SK-MEL-5 (cell line): ENCODE measurements around the gene TMED4. TPM values are rescaled to one million over a fixed set of nuclear protein-coding genes. Genes with fewer than 3 reads are reported as not detected.
"Not testable (repeated sequence)": the region's sequence is repeated elsewhere in the genome, so short reads cannot be mapped to it uniquely, and the experiment has no call there.

Experiments
- DNase-seq: peaks from one replicate; pipeline ENCODE4 v3.0.0-alpha.2; 2016; ENCODE audit warnings: low read depth, low spot score
- in situ Hi-C: cut with HindIII; loops from 2 replicates; pipeline ENCODE4 v1.10.0; 2016; ENCODE audit warnings: low sequenced_read_pairs, high pct_unique_total_duplicates, low pct_unique_long_range_greater_than_20kb
- total RNA-seq: library from RNA; depleted of rRNA; stranded (reverse); fragments of >200 nt; shearing (Covaris generic); gene quantifications from 2 replicates; pipeline ENCODE4 v1.2.3, GENCODE V29; 2014

The TMED4 gene
- total RNA-seq, 1 experiment from 2014 or later, result 177 TPM

GRCh38 chr7:44615149-44615611 is 33.1 kb upstream of the TMED4 start:
- DNase-seq, result no peak
- in situ Hi-C loops, result no loop called here

- DNase-seq, result no peak
- in situ Hi-C loops, result no loop called here
Measured at GRCh38 chr7:44609829-44610228, 27.8 kb upstream of the TMED4 start.

- DNase-seq, result no peak
- in situ Hi-C loops, result no loop called here
Measured at GRCh38 chr7:44608916-44609648, 27.1 kb upstream of the TMED4 start.

GRCh38 chr7:44607141-44608068 is 25.4 kb upstream of the TMED4 start:
- DNase-seq, result no peak
- in situ Hi-C loops, result no loop called here

GRCh38 chr7:44606341-44607140 is 24.5 kb upstream of the TMED4 start, which contains the start of gene OGDH:
OGDH (plus strand) TSS chr7:44606627; CDS start chr7:44624344, 17,717 bp downstream.
- peak; percentile 99 for DNase-seq
- in situ Hi-C loops, result no loop called here

DNA sequence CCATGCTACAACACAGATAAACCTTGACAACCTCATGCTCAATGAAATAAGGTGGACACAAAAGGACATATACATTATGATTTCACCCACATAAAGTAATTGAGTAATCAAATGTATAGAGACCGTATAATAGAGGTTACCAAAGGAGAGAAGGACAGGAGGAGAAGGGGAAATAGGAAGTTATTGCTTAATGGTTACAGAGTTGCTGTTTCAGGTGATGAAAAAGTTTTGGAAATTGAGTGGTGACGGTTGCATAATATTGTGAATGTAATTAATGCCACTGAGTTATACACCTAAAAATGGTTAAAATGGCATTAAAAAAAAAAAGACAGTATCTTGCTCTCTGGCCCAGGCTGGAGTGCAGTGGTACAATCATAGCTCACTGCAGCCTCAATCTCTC is 22.9 kb upstream of the TMED4 start:
- in situ Hi-C loops, result no loop called here
- DNase-seq, result no peak

- in situ Hi-C loops, result no loop called here
- no peak for DNase-seq
Measured at GRCh38 chr7:44603193-44603592, 21.2 kb upstream of the TMED4 start.

DNA sequence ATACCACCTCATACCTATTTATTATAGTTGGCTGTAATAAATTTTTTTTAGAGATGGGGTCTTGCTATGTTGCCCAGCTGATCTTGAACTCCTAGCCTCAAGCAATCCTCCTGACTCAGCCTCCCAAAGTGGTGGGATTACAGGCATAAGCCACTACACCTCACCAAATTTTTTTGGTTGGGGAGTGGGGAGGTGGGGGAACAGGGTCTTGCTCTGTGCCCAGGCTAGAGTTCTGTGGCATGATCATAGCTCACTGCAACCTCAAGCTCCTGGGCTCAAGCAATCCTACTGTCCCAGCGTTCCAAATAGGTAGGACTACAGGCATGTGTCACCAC is 20.5 kb upstream of the TMED4 start:
- no peak for DNase-seq
- in situ Hi-C loops, result no loop called here

DNA sequence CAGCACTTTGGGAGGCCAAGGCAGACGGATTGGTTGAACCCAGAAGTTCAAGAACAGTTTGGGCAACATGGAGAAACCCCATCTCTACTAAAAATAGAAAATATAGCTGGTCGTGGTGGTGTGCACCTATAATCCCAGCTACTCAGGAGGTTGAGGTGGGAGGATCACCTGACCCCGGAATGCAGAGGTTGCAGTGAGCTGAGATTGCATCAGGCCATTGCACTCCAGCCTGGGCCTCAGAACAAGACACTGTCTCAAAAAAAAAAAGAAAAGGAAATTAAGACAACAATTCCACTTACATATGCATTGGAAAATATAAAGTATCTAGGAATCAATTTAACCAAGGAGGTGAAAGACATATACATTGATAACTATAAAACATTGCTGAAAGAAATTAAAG is 17.2 kb upstream of the TMED4 start:
- in situ Hi-C loops, result no loop called here
- no peak for DNase-seq

- DNase-seq, in situ Hi-C loops: not testable (repeated sequence)
Measured at GRCh38 chr7:44597181-44597580, 15.2 kb upstream of the TMED4 start.

- peak; percentile 74 for DNase-seq
- in situ Hi-C loops, result no loop called here
Measured at GRCh38 chr7:44595934-44596635, 14.1 kb upstream of the TMED4 start.

DNA sequence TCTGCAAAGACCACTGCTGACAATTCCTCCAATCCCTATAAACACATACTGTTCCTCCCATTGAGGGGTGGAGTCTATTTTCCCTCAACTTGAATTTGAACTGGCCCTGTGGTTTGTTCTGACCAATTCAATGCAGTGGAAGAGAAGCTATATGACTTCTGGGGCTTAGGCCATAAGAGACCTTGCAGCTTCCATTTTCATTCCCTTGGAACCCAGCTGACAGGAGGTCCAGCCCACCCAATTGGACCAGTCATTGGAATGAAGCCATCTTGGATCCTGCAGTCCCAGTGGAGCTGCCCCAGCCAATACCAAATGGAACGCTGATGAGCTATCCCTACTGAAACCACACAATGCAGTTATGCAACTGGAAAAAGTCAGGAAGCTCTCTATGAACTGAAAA is 8.9 kb upstream of the TMED4 start:
- in situ Hi-C loops, result no loop called here
- peak; percentile 52 for DNase-seq

GRCh38 chr7:44587843-44588711 is 6.0 kb upstream of the TMED4 start:
- in situ Hi-C loops, result no loop called here

DNA sequence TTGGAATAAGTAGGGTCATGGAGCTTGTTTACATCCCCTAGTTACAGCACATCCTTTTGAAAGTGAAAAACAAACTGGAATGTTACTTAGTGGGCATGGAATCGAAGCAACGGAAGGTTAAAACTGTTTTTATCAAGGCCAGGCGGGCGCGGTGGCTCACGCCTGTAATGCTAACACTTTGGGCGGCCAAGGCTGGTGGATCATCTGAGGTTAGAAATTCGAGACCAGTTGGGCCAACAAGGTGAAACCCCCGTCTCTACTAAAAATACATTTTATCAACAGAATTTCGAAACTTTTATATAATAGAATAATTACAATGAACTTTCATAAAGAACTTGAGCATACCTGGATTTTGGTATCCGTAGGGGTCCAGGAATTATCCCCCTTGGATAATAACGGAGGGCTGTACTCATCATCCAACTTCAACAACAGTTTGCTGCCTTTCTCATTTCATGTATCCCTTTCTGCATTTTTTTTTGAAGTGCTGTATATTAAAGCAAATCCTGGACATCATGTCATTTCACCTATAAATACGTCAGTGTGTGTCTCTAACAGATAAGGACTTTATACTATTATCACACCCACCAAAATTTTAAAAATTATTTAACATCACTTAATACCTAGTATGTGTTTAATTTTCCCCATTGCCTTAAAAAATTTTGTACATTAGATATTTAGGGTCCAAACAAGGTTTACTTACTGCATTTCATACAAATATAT is 1.3 kb upstream of the TMED4 start:
- no peak for DNase-seq
- in situ Hi-C loops, result no loop called here

More at GRCh38 chr7:44587843-44588711, 6.0 kb upstream of the TMED4 start:
- DNase-seq, result peak; percentile 81

GRCh38 chr7:44580945-44581878 is 819 bp downstream of the TMED4 start:
- DNase-seq, result no peak
- in situ Hi-C loops, result no loop called here
